Measurements from ENCODE around the gene SPATA46. TPM values are rescaled to one million over a fixed set of nuclear protein-coding genes. Genes with fewer than 3 reads are reported as not detected.

Gene SPATA46
- not detected in 5 replicates for total RNA-seq (2022; extraction: Qiagen RNA extraction; ENCODE audit: low read depth)

GRCh38 chr1:162376691-162377090 lies at the start of gene SPATA46:
SPATA46 (minus strand) TSS chr1:162376854; CDS start chr1:162376790, 64 bp downstream.

GRCh38 chr1:162412002-162412401 lies 35.3 kb upstream of the SPATA46 start, which contains the start of gene SH2D1B:
SH2D1B (minus strand) TSS chr1:162412136; CDS start chr1:162412016, 120 bp downstream.

GRCh38 chr1:162381383-162381782 lies 4.7 kb upstream of the SPATA46 start, which contains the start of gene C1orf226:
C1orf226 (plus strand) TSS chr1:162381728; CDS start chr1:162381902, 174 bp downstream.

Other genes starting within 250 kb of the SPATA46 start
- gene C1orf226, start 4.9 kb upstream of the SPATA46 start, total RNA-seq (2022; extraction: Qiagen RNA extraction; ENCODE audit: low read depth): 0.66 to 1.2 TPM (median 0.90 TPM) in 5 replicates
- 0.10 to 0.30 TPM (median 0.15 TPM) in 5 replicates for gene SH2D1B, start 35.3 kb upstream of the SPATA46 start, total RNA-seq (2022; extraction: Qiagen RNA extraction; ENCODE audit: low read depth)
- 17.3 to 21.8 TPM (median 18.6 TPM) in 5 replicates for gene UHMK1, start 121.0 kb upstream of the SPATA46 start, total RNA-seq (2022; extraction: Qiagen RNA extraction; ENCODE audit: low read depth)
- gene UAP1, start 184.9 kb upstream of the SPATA46 start, total RNA-seq (2022; extraction: Qiagen RNA extraction; ENCODE audit: low read depth): 27.0 to 34.5 TPM (median 29.1 TPM) in 5 replicates

Data from A549 treated with CpdA at 1 μM for 4 hours (cell line).